Chondrocyte (in vitro differentiated cells): ENCODE data around the gene AGRP. TPM values are rescaled to one million over a fixed set of nuclear protein-coding genes. Genes with fewer than 3 reads are reported as not detected.

Experiments used
- DNase-seq: peaks from one replicate; pipeline ENCODE4 v3.0.0; 2021; ENCODE audit warnings: mixed read lengths, low spot score
- H3K27ac Mint-ChIP-seq: one replicate; pipeline ENCODE4 v1.8.0; 2021; ENCODE audit warnings: mild to moderate bottlenecking, moderate library complexity, mixed read lengths; ENCODE audit not compliant: unreplicated experiment
- H3K27me3 Mint-ChIP-seq: 2 replicates; pipeline ENCODE4 v1.8.0; 2021; ENCODE audit warnings: low read depth, mixed read lengths
- H3K36me3 Mint-ChIP-seq: 2 replicates; pipeline ENCODE4 v1.8.0; 2021; ENCODE audit warnings: low read depth, mixed read lengths
- H3K4me1 Mint-ChIP-seq: 2 replicates; pipeline ENCODE4 v1.8.0; 2021; ENCODE audit warnings: low read depth, mild to moderate bottlenecking, mixed read lengths
- H3K4me3 Mint-ChIP-seq: one replicate; pipeline ENCODE4 v1.8.0; 2021; ENCODE audit warnings: mild to moderate bottlenecking, moderate library complexity, mixed read lengths; ENCODE audit not compliant: unreplicated experiment
- H3K9me3 Mint-ChIP-seq: 2 replicates; pipeline ENCODE4 v1.8.0; 2021; ENCODE audit warnings: low read depth, mixed read lengths
- CTCF ChIP-seq: fragments of 200-600 bp; sonication (generic); IDR thresholded peaks from 2 replicates; pipeline ENCODE4 v1.5.0; 2021; ENCODE audit warnings: antibody characterized with exemption, mild to moderate bottlenecking, moderate library complexity
- total RNA-seq: library from RNA; stranded (reverse); gene quantifications from 3 replicates; pipeline ENCODE4 v1.2.1, GENCODE V29; 2021

Gene AGRP
- total RNA-seq, 1 donor from 2014 or later: not detected

GRCh38 chr16:67460168-67460567, 23.2 kb downstream of the AGRP start:
- Mint-ChIP-seq H3K27me3 (no peaks in the 10 kb centered on the region), H3K4me1 (peaks cover 58% of the 10 kb centered on the region), H3K36me3 (no peaks in the 10 kb centered on the region), H3K9me3 (no peaks in the 10 kb centered on the region), H3K4me3 (no peak overlapping the region), H3K27ac (peak overlapping the region; percentile 80)
- DNase-seq: no peak
- TF ChIP-seq CTCF: no peak

DNA sequence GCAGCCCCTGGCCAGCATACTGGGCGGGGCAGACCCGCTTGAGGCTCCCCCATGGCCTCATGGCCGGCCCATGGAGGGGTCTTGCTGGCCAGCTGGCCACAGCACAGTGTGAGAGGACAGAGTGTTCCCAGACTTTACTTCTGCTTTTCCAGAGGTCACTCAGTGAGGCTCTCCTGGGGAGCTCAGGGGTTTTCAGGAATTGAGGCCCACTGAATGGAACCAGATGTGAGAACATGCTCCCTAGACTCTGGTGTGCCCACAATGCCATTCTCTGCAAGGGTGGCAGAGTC, 23.5 kb downstream of the AGRP start:
- no peaks in the 10 kb centered on the region for H3K9me3 Mint-ChIP-seq
- no peak for DNase-seq
- H3K4me3 Mint-ChIP-seq: no peak overlapping the region
- no peaks in the 10 kb centered on the region for H3K27me3 Mint-ChIP-seq
- peaks cover 58% of the 10 kb centered on the region for H3K4me1 Mint-ChIP-seq
- peak overlapping the region; percentile 80 for H3K27ac Mint-ChIP-seq
- H3K36me3 Mint-ChIP-seq: no peaks in the 10 kb centered on the region
- TF ChIP-seq CTCF: no peak

DNA sequence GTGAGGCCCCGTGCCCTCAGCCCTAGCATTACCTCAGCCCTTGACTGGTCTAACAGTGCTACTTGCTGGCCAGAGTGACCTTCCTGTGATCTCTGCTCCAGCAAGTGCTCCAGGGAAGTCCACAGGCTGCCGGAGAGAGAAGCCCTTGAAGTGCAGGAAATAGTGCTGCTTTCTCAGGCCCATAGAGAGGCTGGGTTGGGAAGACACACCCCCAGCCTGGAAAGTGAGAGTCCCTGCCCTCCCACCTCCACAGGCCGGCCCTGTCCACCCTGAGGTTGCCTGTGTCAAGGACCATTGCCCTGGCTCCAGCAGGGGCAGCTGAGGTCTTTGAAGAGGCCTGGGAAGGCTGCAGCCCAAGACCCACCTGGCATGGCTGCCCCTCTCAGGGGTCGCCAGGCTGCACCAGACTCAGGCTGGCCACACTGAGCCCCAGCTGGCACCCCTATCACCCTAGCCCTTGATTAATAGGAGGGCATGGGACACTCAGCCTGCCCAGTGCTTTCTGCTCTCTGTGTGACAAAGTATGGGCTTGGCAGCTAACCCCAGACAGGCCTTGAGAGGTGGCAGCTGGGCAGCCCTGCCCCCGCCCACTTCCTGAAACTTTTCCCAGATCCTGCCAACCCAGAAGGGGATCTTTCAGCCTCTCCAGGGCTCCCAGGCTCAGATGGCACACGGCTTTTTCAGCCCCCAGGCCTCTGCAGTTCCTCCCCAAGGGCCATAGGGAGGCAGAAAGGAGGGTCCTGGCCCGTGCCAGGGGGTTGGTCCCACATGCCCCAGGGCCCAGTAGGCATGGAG, 24.1 kb downstream of the AGRP start:
- H3K36me3 Mint-ChIP-seq: no peaks in the 10 kb centered on the region
- no peaks in the 10 kb centered on the region for H3K9me3 Mint-ChIP-seq
- no peak for DNase-seq
- H3K4me3 Mint-ChIP-seq: no peak overlapping the region
- H3K27ac Mint-ChIP-seq: peak overlapping the region; percentile 82
- no peaks in the 10 kb centered on the region for H3K27me3 Mint-ChIP-seq
- H3K4me1 Mint-ChIP-seq: peaks cover 59% of the 10 kb centered on the region
- no peak for TF ChIP-seq CTCF

GRCh38 chr16:67458121-67458641, 25.2 kb downstream of the AGRP start:
- peaks cover 1% of the 10 kb centered on the region for H3K36me3 Mint-ChIP-seq
- H3K27ac Mint-ChIP-seq: peak overlapping the region; percentile 12
- no peak for TF ChIP-seq CTCF
- H3K27me3 Mint-ChIP-seq: no peaks in the 10 kb centered on the region
- H3K9me3 Mint-ChIP-seq: no peaks in the 10 kb centered on the region
- no peak overlapping the region for H3K4me3 Mint-ChIP-seq
- no peak for DNase-seq
- peaks cover 63% of the 10 kb centered on the region for H3K4me1 Mint-ChIP-seq

GRCh38 chr16:67457611-67458010, 25.7 kb downstream of the AGRP start:
- Mint-ChIP-seq H3K4me1 (peaks cover 63% of the 10 kb centered on the region), H3K9me3 (no peaks in the 10 kb centered on the region), H3K27ac (no peak overlapping the region), H3K36me3 (peaks cover 2% of the 10 kb centered on the region), H3K4me3 (no peak overlapping the region), H3K27me3 (no peaks in the 10 kb centered on the region)
- no peak for TF ChIP-seq CTCF
- no peak for DNase-seq
